Astrocyte of the spinal cord (primary cell): ENCODE data around the gene SLC6A5.

Source experiments
- DNase-seq: peaks from one replicate; pipeline ENCODE4 v3.0.0; 2011; ENCODE audit warnings: low read depth, low spot score
- H3K4me3 ChIP-seq: 2 replicates; pipeline ENCODE4 v1.5.1; 2011; ENCODE audit warnings: low read depth, mild to moderate bottlenecking, low read length, moderate library complexity
- CTCF ChIP-seq: IDR thresholded peaks from 2 replicates; pipeline ENCODE4 v1.5.1; 2012; ENCODE audit warnings: low read depth, mild to moderate bottlenecking, low read length, inconsistent platforms
- in situ Hi-C: cut with HindIII; loops from 2 replicates; pipeline ENCODE4 v1.10.0; 2017; ENCODE audit warnings: low sequenced_read_pairs

The SLC6A5 gene

GRCh38 chr11:20644360-20644759, 45.0 kb downstream of the SLC6A5 start:
- DNase-seq = no peak
- no peak for TF ChIP-seq CTCF
- in situ Hi-C loops = no loop called here
- H3K4me3 ChIP-seq = no peak overlapping the region

GRCh38 chr11:20647976-20648565, 48.7 kb downstream of the SLC6A5 start:
- H3K4me3 ChIP-seq = no peak overlapping the region
- DNase-seq = peak; percentile 52
- in situ Hi-C loops = no loop called here
- TF ChIP-seq CTCF = peak; percentile 88

GRCh38 chr11:20652150-20652806, 52.9 kb downstream of the SLC6A5 start:
- no peak for DNase-seq
- no peak overlapping the region for H3K4me3 ChIP-seq
- no peak for TF ChIP-seq CTCF
- in situ Hi-C loops = no loop called here

GRCh38 chr11:20654038-20654437, 54.6 kb downstream of the SLC6A5 start:
- no peak for DNase-seq
- in situ Hi-C loops = no loop called here
- no peak overlapping the region for H3K4me3 ChIP-seq
- TF ChIP-seq CTCF = no peak

GRCh38 chr11:20656901-20657300, 57.5 kb downstream of the SLC6A5 start:
- no peak for TF ChIP-seq CTCF
- DNase-seq = no peak
- H3K4me3 ChIP-seq = no peak overlapping the region
- in situ Hi-C loops = no loop called here

GRCh38 chr11:20658135-20658534, 58.7 kb downstream of the SLC6A5 start:
- DNase-seq = no peak
- TF ChIP-seq CTCF = no peak
- H3K4me3 ChIP-seq = no peak overlapping the region
- in situ Hi-C loops = no loop called here

- no peak for TF ChIP-seq CTCF
- DNase-seq = no peak
- no peak overlapping the region for H3K4me3 ChIP-seq
- in situ Hi-C loops = no loop called here
Observed at GRCh38 chr11:20661445-20661844, 62.0 kb downstream of the SLC6A5 start.
